ENCODE results near the gene ZNF593. TPM values are rescaled to one million over a fixed set of nuclear protein-coding genes. Genes with fewer than 3 reads are reported as not detected.
A peak's percentile ranks its signal among the peaks of the same experiment; 100 is the strongest.

ZNF593 gene
- total and polyA plus RNA-seq, 9 of the 15 experiments (the other 6 are each of a cell fraction or from before 2014, with no cell fraction given): 9.8 to 334 (median 48.2) TPM

- TF ChIP-seq ID3 (CRISPR knock-in tag; IDR thresholded peaks at IDR 0.05): no peak
- 0 out of 2 replicates have a peak, but pooled peaks have one; percentile 20 for TF ChIP-seq ID3 (tag; IDR thresholded peaks at IDR 0.05)
- TF ChIP-seq ZNF41 (CRISPR knock-in tag; conservative IDR thresholded peaks at IDR 0.05): no peak
- TF ChIP-seq REST (IDR thresholded peaks at IDR 0.05; ENCODE audit: borderline replicate concordance): no peak
- TF ChIP-seq REST (CRISPR knock-in tag; IDR thresholded peaks at IDR 0.05; ENCODE audit: low read depth): no peak
- 0 out of 2 replicates have a peak, but pooled peaks have one; percentile 11 for TF ChIP-seq NFIC (IDR thresholded peaks at IDR 0.05)
- peak; percentile 96 for TF ChIP-seq NR2C2 (CRISPR knock-in tag; IDR thresholded peaks at IDR 0.05)
- peak; percentile 96 for TF ChIP-seq NR2C2 (tag; IDR thresholded peaks at IDR 0.05)
These were observed 19.6 kb downstream of the ZNF593 start (continued) for GRCh38 chr1:26189331-26189730.
